H9 (cell line): Measurements from ENCODE around the gene ANKRD28. TPM values are rescaled to one million over a fixed set of nuclear protein-coding genes. Genes with fewer than 3 reads are reported as not detected.

Experiments used
- DNase-seq: peaks from one replicate; pipeline ENCODE4 v3.0.0-alpha.2; 2017
- H2AFZ ChIP-seq: one replicate; pipeline ENCODE4 v1.6.1; 2013; ENCODE audit warnings: mild to moderate bottlenecking, low read length, control low read depth, moderate library complexity
- H2AK5ac ChIP-seq: 2 replicates; pipeline ENCODE4 v1.6.1; 2013; ENCODE audit warnings: low read length, control low read depth, mixed read lengths; ENCODE audit not compliant: insufficient read length
- H2BK120ac ChIP-seq: one replicate; pipeline ENCODE4 v1.6.1; 2013; ENCODE audit warnings: low read depth, mild to moderate bottlenecking, low read length, control low read depth, inconsistent platforms; ENCODE audit not compliant: poor library complexity, severe bottlenecking
- H2BK12ac ChIP-seq: 2 replicates; pipeline ENCODE4 v1.6.1; 2013; ENCODE audit warnings: low read length, control low read depth, mixed read lengths, low read depth; ENCODE audit not compliant: insufficient read length
- H2BK15ac ChIP-seq: 2 replicates; pipeline ENCODE4 v1.6.1; 2013; ENCODE audit warnings: low read depth, low read length, control low read depth
- H2BK20ac ChIP-seq: one replicate; pipeline ENCODE4 v1.6.1; 2013; ENCODE audit warnings: low read depth, mild to moderate bottlenecking, low read length, control low read depth, inconsistent platforms; ENCODE audit not compliant: poor library complexity, severe bottlenecking
- H2BK5ac ChIP-seq: 2 replicates; pipeline ENCODE4 v1.6.1; 2013; ENCODE audit warnings: low read length, control low read depth, mixed read lengths; ENCODE audit not compliant: insufficient read length
- H3K14ac ChIP-seq: 2 replicates; pipeline ENCODE4 v1.6.1; 2013; ENCODE audit warnings: low read length, control low read depth; ENCODE audit not compliant: insufficient read depth
- H3K18ac ChIP-seq: 2 replicates; pipeline ENCODE4 v1.6.1; 2013; ENCODE audit warnings: low read depth, mild to moderate bottlenecking, mixed read lengths, low read length, control low read depth; ENCODE audit not compliant: insufficient read length
- H3K23ac ChIP-seq: 2 replicates; pipeline ENCODE4 v1.6.1; 2013; ENCODE audit warnings: low read length, control low read depth, mixed read lengths, low read depth; ENCODE audit not compliant: insufficient read length
- H3K23me2 ChIP-seq: 2 replicates; pipeline ENCODE4 v1.6.1; 2013; ENCODE audit warnings: low read depth, mild to moderate bottlenecking, mixed read lengths, low read length, control low read depth; ENCODE audit not compliant: insufficient read length, poor library complexity, severe bottlenecking
- H3K27ac ChIP-seq: 2 replicates; pipeline ENCODE4 v1.5.1; 2013; ENCODE audit warnings: low read length, control low read depth, mixed read lengths, low read depth; ENCODE audit not compliant: insufficient read length
- H3K27me3 ChIP-seq: 2 replicates; pipeline ENCODE4 v1.6.1; 2013; ENCODE audit warnings: low read length, control low read depth, inconsistent platforms; ENCODE audit not compliant: insufficient read depth
- H3K4ac ChIP-seq: 2 replicates; pipeline ENCODE4 v1.6.1; 2013; ENCODE audit warnings: low read depth, mild to moderate bottlenecking, control low read depth, inconsistent platforms, low read length, moderate library complexity
- H3K4me1 ChIP-seq: 2 replicates; pipeline ENCODE4 v1.6.1; 2013; ENCODE audit warnings: low read length, control low read depth, inconsistent platforms; ENCODE audit not compliant: insufficient read depth
- H3K4me2 ChIP-seq: 2 replicates; pipeline ENCODE4 v1.6.1; 2013; ENCODE audit warnings: low read length, control low read depth, mixed read lengths; ENCODE audit not compliant: insufficient read length, insufficient read depth
- H3K56ac ChIP-seq: 2 replicates; pipeline ENCODE4 v1.6.1; 2013; ENCODE audit warnings: low read depth, mild to moderate bottlenecking, mixed read lengths, low read length, control low read depth; ENCODE audit not compliant: insufficient read length
- H3K79me1 ChIP-seq: 2 replicates; pipeline ENCODE4 v1.6.1; 2013; ENCODE audit warnings: low read depth, mild to moderate bottlenecking, moderate library complexity, low read length, control low read depth, inconsistent platforms; ENCODE audit not compliant: insufficient read depth, poor library complexity, severe bottlenecking
- H3K79me2 ChIP-seq: 2 replicates; pipeline ENCODE4 v1.6.1; 2013; ENCODE audit warnings: low read length, control low read depth, inconsistent platforms; ENCODE audit not compliant: insufficient read depth
- H3K9ac ChIP-seq: 2 replicates; pipeline ENCODE4 v1.6.1; 2013; ENCODE audit warnings: low read length, control low read depth, mixed read lengths; ENCODE audit not compliant: insufficient read length; ENCODE audit errors: extremely low read depth
- H3K9me3 ChIP-seq: one replicate; pipeline ENCODE4 v1.6.1; 2013; ENCODE audit warnings: low read depth, low read length, inconsistent platforms; ENCODE audit not compliant: control insufficient read depth
- H3T11ph ChIP-seq: one replicate; pipeline ENCODE4 v1.6.1; 2013; ENCODE audit warnings: mild to moderate bottlenecking, low read length, control low read depth, inconsistent platforms
- H4K20me1 ChIP-seq: one replicate; pipeline ENCODE4 v1.6.1; 2013; ENCODE audit not compliant: control insufficient read depth, insufficient read length, insufficient read depth
- H4K5ac ChIP-seq: 2 replicates; pipeline ENCODE4 v1.6.1; 2013; ENCODE audit warnings: low read depth, mild to moderate bottlenecking, mixed read lengths, low read length, control low read depth; ENCODE audit not compliant: insufficient read length
- H4K8ac ChIP-seq: replicated peaks from 2 replicates; pipeline ENCODE4 v1.6.1; 2013; ENCODE audit warnings: low read length, control low read depth, mixed read lengths, low read depth; ENCODE audit not compliant: insufficient read length
- H4K91ac ChIP-seq: 2 replicates; pipeline ENCODE4 v1.6.1; 2013; ENCODE audit warnings: low read depth, mild to moderate bottlenecking, moderate library complexity, mixed read lengths, low read length, control low read depth; ENCODE audit not compliant: insufficient read length
- H3K27ac Mint-ChIP-seq, 3 experiments: 2 replicates in 2 of 3; 3 replicates in 1 of 3; pipeline ENCODE4 v1.8.0; 2020 to 2021; ENCODE audit warnings: mixed read lengths in 3 of 3, mild to moderate bottlenecking in 1 of 3, moderate library complexity in 1 of 3
- H3K27me3 Mint-ChIP-seq: 2 replicates; pipeline ENCODE4 v1.8.0; 2021; ENCODE audit warnings: low read depth, mild to moderate bottlenecking, moderate library complexity, mixed read lengths
- H3K36me3 Mint-ChIP-seq, 3 experiments: 2 replicates in 2 of 3; 3 replicates in 1 of 3; pipeline ENCODE4 v1.8.0; 2020 to 2021; ENCODE audit warnings: low read depth in 3 of 3, mixed read lengths in 3 of 3; ENCODE audit not compliant: insufficient read depth in 1 of 3
- H3K4me1 Mint-ChIP-seq, 2 experiments: 2 replicates each; pipeline ENCODE4 v1.8.0; 2020; ENCODE audit warnings: mixed read lengths in 2 of 2
- H3K4me3 Mint-ChIP-seq, 2 experiments: 2 replicates in 1 of 2; 3 replicates in 1 of 2; pipeline ENCODE4 v1.8.0; 2020 to 2021; ENCODE audit warnings: mild to moderate bottlenecking in 2 of 2, mixed read lengths in 2 of 2, moderate library complexity in 1 of 2
- H3K9me3 Mint-ChIP-seq, 2 experiments: 2 replicates in 1 of 2; 3 replicates in 1 of 2; pipeline ENCODE4 v1.8.0; 2020; ENCODE audit warnings: mild to moderate bottlenecking in 2 of 2, mixed read lengths in 2 of 2, moderate library complexity in 1 of 2
- CTCF ChIP-seq: fragments of 200-600 bp; sonication (generic); conservative IDR thresholded peaks from 3 replicates; pipeline ENCODE4 v1.8.0; 2021; ENCODE audit warnings: antibody characterized with exemption, mild to moderate bottlenecking
- WGBS: extraction: QIAGEN DNeasy Blood & Tissue Kit; methylation state at CpG from one replicate; pipeline ENCODE4 v1.1.7; 2013; ENCODE audit warnings: missing lambda C conversion rate, low lambda C conversion rate, mixed read lengths; ENCODE audit not compliant: insufficient read length; ENCODE audit errors: extremely low coverage; 5-methylcytosine and 5-hydroxymethylcytosine counted together
- total RNA-seq: library from RNA; stranded (reverse); gene quantifications from 2 replicates; pipeline ENCODE4 v1.2.1, GENCODE V29; 2021

ANKRD28 gene
- total RNA-seq, 1 experiment from 2014 or later = 59.0 TPM

DNA sequence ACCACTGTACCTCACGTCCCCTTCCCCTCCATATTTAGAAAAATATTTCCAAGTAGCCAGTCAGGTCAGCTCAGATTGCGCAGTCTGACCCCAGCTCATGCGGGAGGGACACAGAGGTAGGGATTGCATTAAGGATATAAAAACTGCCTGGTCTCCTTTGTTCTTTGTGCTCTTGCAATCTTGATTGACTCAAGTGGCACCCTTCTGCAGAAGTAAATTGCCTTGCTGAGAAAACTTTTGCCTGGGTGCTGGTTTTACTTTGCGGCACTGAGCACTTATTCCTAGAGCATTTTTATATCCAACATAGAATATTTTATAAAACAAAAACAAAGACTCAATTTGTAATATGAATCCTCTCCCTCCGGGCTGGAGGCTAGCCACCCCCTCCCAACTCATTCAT, 141.4 kb downstream of the ANKRD28 start:
- no peaks in the 10 kb centered on the region for H3K23me2 ChIP-seq
- no peak for TF ChIP-seq CTCF
- Mint-ChIP-seq H3K4me1 (peaks cover 10 to 11% of the 10 kb centered on the region in 2 experiments), H3K36me3 (peaks cover 9 to 13% (median 11%) of the 10 kb centered on the region in 3 experiments), H3K27ac (no peak overlapping the region), H3K9me3 (peaks cover 12 to 25% of the 10 kb centered on the region in 2 experiments), H3K4me3 (no peak overlapping the region), H3K27me3 (no peaks in the 10 kb centered on the region)
- no peak overlapping the region for H3K23ac ChIP-seq
- H3K27me3 ChIP-seq = no peaks in the 10 kb centered on the region
- no peak overlapping the region for H3K56ac ChIP-seq
- no peak overlapping the region for H3K18ac ChIP-seq
- no peak overlapping the region for H2BK20ac ChIP-seq
- no peak overlapping the region for H3K14ac ChIP-seq
- no peak overlapping the region for H3K4me2 ChIP-seq
- no peaks in the 10 kb centered on the region for H4K20me1 ChIP-seq
- H3K79me2 ChIP-seq = no peaks in the 10 kb centered on the region
- no peak overlapping the region for H2AFZ ChIP-seq
- no peaks in the 10 kb centered on the region for H3K79me1 ChIP-seq
- no peak overlapping the region for H4K91ac ChIP-seq
- no peak overlapping the region for H3K4ac ChIP-seq
- WGBS = no CpG with 5 or more reads among the region's 5 CpGs
- no peak overlapping the region for H2BK12ac ChIP-seq
- no peak overlapping the region for H3K9ac ChIP-seq
- H2BK5ac ChIP-seq = no peak overlapping the region
- H3T11ph ChIP-seq = no peak overlapping the region
- DNase-seq = no peak
- no peak overlapping the region for H3K27ac ChIP-seq
- no peaks in the 10 kb centered on the region for H3K9me3 ChIP-seq
- H2BK15ac ChIP-seq = no peak overlapping the region
- H4K5ac ChIP-seq = no peak overlapping the region
- no peaks in the 10 kb centered on the region for H3K4me1 ChIP-seq
- no peak overlapping the region for H2BK120ac ChIP-seq
- no peak overlapping the region for H4K8ac ChIP-seq
- H2AK5ac ChIP-seq = no peak overlapping the region
